HG02623 (cell line): ENCODE measurements around the gene STPG3.

Experiments
- ATAC-seq: cut with Tn5 transposase; IDR thresholded peaks from one replicate; pipeline ENCODE4 v1.9.1; 2021; ENCODE audit warnings: moderate library complexity; ENCODE audit not compliant: unreplicated experiment

Gene STPG3

DNA sequence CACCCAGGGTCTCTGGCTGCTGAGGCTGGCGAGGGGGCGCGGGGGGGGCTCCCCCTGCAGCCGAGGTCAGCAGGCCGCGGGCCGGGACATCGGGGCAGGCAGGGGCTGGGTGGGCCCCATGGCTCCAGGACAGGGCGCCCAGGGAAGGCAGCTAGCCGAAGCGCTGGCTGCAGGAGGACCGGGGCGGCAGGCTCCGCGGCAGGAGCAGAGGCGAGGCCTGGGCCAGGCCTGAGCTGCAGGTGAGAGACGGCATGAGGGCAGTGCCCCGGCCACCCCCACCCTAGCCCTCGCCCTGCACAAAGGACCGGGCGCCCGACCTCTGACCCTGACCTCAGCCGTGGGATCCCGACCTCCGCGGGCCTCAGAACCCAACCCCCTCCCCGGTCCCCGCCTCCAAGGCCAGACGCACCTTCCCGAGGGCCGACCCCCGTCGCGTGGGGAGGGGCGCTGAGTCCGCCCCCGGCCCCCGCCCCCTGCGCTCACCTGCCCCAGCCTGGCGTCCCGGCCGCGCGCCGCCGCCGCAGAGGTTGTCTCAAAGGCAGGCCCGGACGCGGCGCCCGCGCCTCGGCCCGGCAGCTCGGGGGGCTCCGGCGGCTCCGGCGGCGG lies 29.5 kb upstream of the STPG3 start:
- ATAC-seq, result no peak

DNA sequence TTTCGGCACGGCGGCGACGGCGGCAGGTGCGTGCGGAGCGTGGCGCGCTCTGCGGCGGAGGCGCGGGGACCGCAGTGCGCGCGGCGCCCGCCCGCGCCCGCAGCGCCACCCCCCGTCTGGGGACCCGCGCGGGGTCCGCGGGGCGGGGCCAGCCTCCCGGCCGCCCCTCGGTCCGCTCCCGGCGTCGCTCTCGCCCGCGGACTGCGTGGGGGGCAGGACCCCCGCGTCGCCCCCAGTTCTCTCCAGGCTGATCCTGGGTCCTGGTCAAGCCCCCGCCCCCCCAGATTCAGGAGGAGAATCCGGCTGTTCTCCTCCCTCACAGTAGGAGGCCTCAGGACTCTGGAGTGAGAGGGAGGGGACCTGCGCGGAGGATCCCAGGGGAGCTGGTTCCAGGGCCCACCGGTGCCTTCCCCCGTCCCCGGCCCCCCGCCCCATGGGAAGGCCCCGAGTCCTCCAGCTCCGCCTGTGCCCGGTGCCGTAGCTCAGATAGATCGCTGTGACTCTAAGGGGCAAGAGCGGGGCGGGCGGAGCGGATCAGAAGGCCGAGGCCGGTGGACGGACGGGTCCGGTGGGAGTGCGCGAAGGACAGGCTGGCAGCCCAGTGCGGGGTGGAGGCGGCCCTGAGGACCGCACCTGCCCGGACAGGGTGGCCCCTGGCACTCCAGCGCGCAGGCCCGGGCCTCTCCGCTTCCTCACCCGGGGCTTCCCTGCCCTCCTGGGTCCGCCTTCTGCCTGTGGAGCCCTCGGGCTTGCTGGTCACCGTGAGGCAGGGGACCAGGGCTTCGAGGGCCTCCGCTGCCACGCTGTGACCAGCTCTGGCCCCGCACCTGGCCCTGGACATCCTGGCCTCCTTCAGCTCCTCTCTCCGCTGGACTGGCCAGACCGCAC lies 28.7 kb upstream of the STPG3 start, which contains the start of gene RNF208:
RNF208 (minus strand) TSS at position 51 of the 888 bp plus-strand sequence. CDS start 1,028 bp downstream, outside the sequence.
- ATAC-seq, result no peak

DNA sequence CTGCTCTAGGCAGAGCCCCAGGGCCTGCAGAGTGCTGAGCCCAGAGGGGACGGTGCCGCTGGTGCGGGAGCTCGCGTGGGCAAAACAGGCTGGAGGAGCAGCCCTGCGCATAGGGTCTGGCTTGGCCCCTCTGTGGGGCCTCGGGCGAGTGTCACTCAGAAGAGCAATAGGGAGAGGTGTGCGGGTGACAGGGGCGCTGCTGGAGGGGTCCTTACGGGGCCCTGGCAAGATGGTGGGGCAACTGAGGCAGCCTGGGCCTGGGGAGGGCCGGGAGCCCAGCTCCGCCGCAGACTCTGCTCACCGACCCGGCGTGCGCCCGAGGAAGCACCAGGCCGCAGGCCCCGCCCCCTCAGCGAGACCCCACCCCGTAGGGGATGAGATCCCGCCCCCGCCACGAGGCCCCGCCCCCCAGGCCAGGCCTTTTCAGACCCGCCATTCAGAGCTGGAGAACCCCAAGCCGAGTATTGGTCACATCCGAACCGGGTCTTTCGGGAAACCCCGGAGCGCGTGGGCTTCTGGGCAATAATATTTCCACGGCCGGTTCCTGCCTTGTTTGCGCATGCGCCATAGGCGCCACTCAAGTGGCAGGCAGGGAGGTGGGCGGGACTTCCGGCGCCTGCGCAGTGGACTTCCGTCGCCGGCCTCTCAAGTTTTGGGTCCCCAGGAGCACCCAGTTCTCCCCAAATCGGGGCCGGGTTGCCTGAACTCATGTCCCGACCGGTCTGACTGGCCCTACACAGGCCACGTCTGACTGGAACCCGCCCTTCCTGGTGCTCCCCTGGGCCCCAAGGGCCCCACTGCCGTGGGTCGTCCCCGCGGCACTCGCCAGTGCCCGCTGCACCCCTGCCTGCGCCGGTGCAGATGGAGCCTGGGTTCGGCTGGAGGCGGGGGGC lies 27.8 kb upstream of the STPG3 start:
- ATAC-seq, result peak; percentile 62

DNA sequence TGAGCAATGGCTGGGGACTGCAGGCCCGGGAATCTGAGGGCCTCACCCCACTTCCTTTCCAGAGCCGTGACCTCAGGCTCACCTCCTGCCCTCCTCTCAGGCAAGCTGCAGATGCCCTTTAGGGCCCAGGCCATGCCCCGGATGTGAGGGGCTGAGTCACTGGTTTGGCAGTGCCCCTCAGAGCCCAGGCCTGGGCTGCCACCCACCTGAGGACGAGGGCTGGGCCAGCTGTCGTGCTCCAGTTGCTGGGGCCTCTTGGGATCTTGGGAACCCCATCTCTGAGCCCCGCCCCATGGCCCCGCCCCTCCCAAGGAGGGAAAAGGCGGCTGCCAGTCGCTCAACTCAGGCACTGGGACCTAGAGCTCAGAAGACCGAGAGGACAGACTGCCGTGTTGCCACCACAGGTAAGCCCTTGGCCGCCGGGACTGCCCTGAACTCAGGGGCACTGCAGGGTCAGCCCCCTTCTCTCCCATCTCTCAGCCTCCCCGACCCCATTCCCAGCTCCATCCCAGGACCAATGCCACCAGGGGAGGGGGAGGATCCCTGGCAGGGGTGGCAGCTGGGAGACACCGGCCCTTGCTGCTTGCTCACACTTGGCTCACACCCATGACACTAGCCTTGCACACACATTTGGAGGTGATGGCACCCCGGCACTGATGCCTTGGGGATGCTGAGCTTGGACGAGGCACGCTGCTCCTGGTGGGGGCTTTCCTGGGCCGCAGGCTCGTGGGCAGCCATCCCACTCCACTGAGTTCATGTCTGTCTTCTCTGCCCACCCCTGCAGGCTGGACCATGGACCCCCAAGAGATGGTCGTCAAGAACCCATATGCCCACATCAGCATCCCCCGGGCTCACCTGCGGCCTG lies 26.0 kb upstream of the STPG3 start, which contains the start of gene CYSRT1:
CYSRT1 (plus strand) TSS at position 345 of the 865 bp plus-strand sequence; CDS start at position 793, 448 bp downstream.
- no peak for ATAC-seq

DNA sequence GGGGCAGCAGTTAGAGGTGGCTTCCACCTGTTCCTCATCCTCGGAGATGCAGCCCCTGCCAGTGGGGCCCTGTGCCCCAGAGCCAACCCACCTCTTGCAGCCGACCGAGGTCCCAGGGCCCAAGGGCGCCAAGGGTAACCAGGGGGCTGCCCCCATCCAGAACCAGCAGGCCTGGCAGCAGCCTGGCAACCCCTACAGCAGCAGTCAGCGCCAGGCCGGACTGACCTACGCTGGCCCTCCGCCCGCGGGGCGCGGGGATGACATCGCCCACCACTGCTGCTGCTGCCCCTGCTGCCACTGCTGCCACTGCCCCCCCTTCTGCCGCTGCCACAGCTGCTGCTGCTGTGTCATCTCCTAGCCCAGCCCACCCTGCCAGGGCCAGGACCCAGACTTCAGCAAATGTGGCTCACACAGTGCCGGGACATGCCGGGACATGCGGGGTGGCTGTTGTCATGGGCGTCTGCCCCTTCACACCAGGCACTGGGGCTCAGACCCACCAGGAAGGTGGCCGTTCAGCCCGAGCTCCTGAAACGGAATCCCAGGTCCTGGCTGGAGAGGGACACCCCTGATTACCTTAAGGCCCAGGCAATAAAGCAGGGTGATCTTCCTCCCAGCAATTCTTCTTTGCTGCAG lies 25.3 kb upstream of the STPG3 start:
- ATAC-seq, result no peak

DNA sequence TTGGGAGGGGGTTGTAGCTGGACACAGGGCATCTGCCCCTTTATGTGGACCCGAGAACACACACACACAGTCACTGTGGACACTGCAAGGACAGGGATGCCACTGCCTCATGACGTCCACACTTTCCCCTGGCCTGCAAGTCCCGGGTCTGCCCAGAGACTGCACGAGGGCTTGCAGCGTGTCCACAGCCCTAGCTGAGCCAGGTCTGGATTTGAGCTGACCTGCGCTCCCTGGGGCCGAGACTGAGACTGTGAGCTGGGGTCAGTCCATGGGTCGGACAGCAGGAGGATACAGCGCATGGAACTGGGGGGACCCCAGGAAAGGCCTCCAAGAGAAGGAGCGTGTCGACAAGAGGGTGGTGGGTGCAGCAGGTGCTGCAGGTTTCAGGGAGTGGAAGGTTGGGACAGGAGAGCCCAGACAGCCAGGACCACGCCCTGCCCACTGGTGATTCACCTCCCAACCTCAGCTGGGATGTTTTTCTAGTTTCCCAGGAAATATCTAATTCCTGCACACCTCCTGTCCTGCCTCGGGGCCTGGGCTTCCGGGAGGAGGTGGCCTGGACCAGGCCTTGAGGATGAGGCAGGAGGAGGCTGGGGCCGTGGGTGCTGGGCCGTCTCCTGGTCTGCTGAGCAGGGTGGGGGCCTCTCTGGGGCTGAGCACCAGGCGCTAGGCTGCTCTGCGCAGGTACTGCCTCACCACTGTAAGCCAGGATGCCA lies 24.6 kb upstream of the STPG3 start:
- no peak for ATAC-seq

DNA sequence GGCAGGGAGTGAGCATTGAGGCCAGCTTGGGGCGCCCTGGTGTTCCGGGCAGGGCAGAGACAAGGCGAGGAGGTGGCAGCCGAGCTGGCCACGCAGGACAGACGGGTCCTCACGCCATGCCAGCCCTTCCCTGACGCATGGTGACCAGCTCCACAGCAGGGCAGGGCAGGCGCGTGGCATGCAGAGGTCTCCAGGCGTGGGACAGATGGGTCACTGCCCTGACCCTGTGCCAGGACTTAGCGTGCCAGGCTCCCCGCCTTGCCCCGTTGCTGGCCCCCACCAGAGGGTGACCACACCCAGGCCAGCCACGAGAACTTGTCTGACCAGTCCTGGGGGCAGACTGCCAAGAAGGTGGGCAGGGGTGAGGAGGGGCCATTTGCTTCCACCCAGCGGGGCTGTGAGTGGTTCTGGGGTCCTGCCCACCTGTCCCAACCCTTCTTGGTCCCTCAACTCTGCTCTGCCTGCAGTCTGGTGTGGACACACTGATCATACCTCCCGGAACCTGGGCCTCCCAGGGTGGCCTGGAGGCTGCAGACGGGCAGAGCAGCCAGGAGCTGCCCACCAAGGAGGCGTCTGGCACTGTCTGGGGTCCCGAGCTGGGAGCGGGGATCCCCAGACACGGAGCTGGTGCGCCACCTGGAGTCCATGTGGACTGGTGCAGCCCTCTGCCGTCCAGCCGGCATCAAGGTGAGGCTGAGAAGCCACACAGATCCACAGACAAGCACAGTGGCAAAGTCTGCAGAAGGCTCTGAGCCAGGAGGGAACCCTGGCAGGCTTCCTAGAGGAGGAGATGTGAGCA lies 23.8 kb upstream of the STPG3 start, which contains the start of gene RNF224:
RNF224 (plus strand) TSS at position 449 of the 799 bp plus-strand sequence. CDS start 834 bp downstream, outside the sequence.
- no peak for ATAC-seq

DNA sequence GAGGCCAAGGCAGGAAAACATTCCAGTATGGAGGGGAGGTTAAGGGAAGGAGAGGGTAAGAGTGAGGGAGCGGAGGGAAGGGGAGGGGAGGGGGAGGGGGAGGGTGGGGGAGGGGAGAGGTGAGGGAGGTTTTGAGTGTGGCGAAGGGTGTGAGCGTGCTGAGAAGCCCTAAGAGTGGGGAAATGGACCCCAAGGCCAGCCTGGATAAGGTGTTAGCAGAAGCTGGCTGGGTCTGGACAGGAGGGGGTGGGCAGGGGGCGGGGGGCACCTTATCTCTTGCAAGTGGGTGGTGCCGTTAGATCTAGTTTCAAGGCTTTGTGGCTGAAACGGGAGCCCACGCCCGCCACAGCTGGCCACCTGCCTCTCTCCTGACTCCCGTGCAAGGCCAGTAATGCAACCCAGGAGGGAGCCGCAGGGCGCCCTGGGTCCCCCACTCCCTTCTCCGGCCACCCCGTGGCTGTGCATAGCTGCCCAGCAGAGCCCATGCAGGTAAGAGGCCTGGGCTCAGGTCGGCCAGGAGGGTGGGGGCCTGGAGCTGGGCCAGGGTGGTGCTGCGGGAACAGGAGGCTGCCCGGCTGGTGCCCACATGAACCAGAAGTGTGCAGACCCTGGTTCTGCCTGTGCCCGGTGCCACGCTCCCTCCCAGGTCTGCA lies 23.1 kb upstream of the STPG3 start:
- ATAC-seq, result no peak

DNA sequence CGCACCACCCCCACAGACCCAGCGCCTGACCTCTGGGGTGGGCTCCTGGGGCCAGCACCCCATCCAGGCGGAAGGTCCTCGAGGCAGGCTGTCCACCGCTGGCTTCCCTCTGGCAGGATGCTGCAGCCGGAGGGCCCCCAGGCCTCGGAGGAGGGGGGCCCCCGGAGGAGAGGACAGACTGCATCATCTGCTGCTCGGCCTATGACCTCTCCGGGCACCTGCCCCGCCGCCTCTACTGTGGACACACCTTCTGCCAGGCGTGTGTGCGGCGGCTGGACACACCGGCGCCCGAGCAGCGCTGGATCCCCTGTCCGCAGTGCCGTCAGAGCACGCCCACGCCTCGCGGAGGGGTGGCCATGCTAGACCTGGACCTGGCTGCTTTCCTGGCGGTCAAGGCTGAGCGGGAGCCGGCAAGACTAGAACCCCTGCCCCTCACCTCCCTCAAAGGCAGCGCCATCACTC lies 22.5 kb upstream of the STPG3 start:
- no peak for ATAC-seq

DNA sequence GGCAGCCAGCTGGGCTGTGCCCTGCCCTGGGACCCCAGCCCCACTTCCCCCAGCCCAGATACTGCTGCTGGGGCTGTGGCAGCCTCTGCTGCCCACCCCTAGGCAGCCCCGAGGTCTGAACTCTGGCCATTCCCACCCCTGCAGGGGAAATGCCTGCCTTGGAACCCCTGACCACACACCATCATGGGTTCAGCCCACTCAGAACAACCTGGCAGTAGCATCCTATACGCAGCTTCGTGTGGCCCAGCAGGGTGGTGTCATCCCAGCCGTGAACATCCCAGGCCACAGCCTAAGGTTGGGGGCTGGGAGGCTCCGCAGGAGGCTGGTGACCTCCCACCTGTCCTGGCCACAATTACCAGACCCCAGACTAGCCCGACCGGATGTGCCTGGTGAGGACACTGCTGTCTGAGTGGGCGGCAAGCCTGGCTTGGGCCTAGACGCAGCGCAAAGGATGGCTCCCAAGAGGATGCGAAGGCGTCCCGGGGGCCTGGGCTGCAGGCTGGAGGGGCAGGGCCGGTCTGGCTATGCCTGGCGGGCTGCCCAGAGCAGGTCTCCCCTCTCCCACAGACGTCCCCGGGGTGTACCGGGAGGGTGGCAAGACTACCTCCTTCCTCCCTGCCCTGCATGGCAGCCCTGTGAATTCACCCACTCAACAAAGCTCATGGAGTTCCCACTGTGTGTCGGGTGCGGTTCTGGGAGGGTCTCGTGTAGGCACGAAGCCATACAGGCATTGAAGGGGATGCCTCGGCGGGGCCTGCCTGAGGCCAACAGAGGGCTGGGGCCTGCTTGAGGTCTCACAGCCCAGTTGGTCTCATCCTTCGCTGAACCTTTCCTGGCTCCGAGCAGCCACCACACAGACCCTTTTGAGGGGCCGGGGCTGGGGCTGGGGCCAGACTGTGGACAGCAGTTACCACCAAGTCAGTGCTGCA lies 21.9 kb upstream of the STPG3 start:
- ATAC-seq, result no peak

DNA sequence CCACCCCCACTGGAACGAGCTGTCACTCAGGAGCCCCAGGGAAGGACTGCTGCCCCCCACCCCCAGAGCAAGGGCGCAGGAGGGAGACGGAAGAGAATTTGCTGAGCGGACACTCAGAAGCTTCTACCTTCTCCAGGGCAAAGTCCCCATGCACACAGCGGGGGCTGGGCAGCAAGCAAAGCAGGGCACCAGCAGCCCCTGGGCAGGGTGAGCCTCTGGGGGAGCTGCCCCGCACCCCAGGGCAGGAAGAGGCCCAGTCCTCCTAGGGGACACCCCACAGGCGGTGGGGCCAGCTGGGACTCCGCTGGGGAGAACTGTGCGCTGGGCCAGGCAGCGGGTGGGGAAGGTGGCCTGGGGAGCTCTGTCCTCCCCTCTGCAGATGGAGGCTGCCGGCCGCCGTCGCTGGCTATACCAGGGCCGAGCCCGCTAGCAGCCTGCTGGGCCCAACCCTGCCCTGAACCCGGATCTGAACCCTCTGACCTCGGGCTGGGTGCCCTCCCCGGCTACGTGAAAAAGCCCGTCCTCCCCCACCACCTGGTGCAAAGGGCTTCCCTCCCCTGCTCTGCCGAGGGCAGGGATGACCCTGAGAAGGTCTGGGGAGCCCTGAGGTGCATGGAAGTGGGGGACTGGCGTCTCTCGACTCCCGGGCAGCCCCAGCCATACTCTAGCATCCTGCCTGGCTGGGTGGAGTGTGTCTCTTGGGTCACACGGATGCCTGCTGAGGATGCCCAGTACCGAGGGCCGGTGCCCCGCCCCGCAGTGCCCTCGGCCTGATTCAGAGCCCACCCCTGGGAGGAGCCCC lies 21.0 kb upstream of the STPG3 start:
- ATAC-seq, result no peak

DNA sequence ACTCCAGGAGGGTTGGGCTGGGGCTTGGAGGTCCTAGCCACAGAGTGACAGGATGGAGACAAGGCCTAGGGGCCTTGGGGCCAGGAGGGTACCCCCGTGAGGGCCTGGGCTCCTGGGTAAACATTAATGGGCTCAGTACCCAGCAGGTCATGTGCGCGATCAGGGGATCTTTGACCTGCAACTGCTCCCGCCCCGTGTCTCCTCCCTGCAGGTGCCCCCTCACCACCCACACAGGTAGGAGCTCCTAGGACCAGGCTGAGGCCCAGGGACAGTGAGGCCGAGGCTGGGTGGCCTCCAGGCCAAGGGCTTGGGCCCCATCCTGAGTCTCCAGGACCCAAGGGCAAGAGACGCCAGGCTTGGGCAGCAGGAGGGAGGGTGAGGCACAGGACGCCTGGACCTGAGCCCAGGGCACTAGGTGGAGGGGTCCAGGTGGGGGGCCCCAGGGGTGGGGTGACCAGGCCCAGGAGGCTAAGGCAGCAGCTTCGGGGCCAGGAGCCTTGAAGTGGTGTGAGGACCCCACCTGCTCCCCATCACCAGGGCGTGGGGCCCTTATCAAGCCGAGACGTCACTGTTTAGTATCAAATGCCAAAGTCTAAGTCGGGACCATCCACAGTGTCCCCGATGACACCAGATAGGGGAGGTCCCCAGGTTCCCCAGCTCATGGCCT lies 20.2 kb upstream of the STPG3 start, which contains the start of gene SLC34A3:
SLC34A3 (plus strand) TSS at position 197 of the 667 bp plus-strand sequence. CDS start 802 bp downstream, outside the sequence.
- ATAC-seq, result no peak

DNA sequence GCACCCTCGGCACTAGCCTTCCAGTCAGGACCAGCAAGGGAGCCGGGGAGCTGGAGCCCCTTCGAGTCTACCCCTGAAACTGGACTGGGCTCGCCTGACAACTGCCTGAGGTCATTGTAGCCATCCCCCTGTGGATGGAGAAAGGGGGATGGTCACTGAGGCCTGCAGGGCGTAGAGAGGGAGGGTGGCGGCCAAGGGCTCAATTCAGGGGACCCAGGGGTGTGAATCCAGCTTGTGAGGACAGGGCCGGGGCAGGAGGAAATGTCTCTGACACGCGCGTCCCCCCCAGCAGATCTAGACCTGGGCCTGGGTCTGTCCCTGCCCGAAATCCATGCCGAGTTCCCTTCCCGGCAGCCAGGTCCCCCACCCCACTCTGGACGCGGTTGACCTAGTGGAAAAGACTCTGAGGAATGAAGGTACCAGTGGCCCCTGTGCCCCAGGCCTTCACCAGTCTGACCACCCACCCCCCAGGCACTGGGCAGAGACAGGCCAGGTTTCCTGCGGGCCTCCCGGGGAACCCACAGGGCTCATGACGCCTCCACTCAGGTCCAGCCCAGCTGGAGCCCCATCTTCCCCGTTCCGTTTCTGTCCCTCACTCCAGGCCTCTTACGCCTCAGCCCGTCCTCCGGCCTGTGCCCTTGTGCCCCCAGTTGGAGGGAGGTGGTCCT lies 19.6 kb upstream of the STPG3 start:
- ATAC-seq, result no peak

DNA sequence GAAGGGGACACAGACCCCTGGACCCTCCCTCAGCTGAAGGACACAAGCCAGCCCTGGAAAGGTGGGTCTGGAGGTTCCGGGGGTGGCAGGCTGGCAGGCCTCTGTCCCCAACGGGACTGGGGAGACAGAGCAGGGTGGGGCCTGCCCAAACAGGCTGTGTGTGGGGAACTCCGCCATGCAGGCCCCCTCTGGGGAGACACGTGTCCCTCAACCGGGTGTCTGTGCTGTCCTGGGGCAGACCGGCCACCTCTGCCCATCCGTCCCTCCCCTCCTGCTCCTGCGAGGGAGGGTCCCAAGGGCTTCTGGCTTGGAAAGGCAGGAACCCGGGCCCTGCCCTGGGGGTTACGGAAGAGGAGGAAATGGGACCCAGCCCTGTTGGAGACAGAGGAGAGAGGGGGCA lies 19.0 kb upstream of the STPG3 start:
- ATAC-seq, result no peak
